ENCODE measurements around the gene TCEA3. TPM values are rescaled to one million over a fixed set of nuclear protein-coding genes. Genes with fewer than 3 reads are reported as not detected.
A peak's percentile ranks its signal among the peaks of the same experiment; 100 is the strongest.

The TCEA3 gene
- total and polyA plus RNA-seq, 2 of the 4 experiments (the other 2 are of a cell fraction): 3.0 to 6.3 TPM

DNA sequence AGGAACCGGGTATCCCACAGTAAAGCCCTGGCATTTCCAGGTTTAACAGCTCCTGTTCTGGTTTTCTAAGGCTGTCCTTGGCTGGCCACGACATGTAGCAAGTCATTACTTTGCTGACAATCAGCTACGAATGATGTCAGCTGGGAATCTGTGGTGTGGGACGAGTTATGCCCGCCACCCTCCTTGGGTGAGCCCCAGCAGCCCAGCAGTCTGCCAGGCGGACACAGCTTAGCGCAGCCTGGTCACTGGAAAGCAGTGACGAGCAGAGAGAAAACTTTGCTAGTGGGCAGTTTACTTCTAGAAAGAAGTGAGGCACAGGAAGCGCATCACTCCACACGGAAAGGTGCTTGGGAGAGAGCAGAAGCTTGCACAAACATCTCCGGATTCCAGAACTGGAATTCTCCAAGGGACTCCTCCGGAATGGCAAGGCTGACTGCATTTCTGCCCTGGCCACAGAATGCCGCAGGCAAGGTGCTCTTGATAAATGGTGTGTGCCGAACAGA lies 39.4 kb downstream of the TCEA3 start:
- H3K36me3 ChIP-seq (ENCODE audit: control insufficient read depth, insufficient read depth, low read length): peaks cover 2% of the 10 kb centered on the region; the same call in 1 of the 2 replicates
- no peak overlapping the region for H3K56ac ChIP-seq (ENCODE audit: extremely low read depth, insufficient read depth, low read length)
- H3K23ac ChIP-seq (ENCODE audit: low read depth, low read length): peak overlapping the region; percentile 12; the same call in 1 of the 2 replicates
- in situ Hi-C loops (cut with MboI; ENCODE audit: low sequenced_read_pairs): no loop called here
- H4K8ac ChIP-seq (ENCODE audit: low read depth in 2 of 2, low read length in 2 of 2): peak overlapping the region in 1 of 2 experiments; percentile 37; a peak in 1 of 4 replicates
- H2BK5ac ChIP-seq (ENCODE audit: low read depth, low read length, poor library complexity, severe bottlenecking): peak overlapping the region; percentile 63
- peak overlapping the region; percentile 20; the same call in 1 of the 2 replicates for H3K27ac ChIP-seq (ENCODE audit: insufficient read depth, low read length)
- ATAC-seq (ENCODE audit: low read depth) (peak; percentile 30), DNase-seq (peak; percentile 38)
- ChIA-PET POLR2A (ENCODE audit: unreplicated experiment) (interaction anchor here (1.1 kb wide), 1 partner anchor 41 kb away, joined by 3 read pairs; the partner anchor contains the start of gene HNRNPR), CTCF (interaction anchor here (0.9 kb wide), 1 partner anchor 9 kb away, joined by 3 read pairs; no protein-coding TSS in a partner anchor)
- peak overlapping the region; percentile 17 for H2AK5ac ChIP-seq (ENCODE audit: low read depth, low read length)
- no TSS peak for BruUV-seq (replicated peaks)
- peak overlapping the region; percentile 25; the same call in 1 of the 2 replicates for H2BK120ac ChIP-seq (ENCODE audit: low read depth, low read length)
- H4K91ac ChIP-seq (ENCODE audit: insufficient read depth, low read depth, low read length): no peak overlapping the region; the same call in 1 of the 2 replicates
- H3K4me3 ChIP-seq (ENCODE audit: insufficient read depth, low read depth, low read length): no peak overlapping the region
- H3K4ac ChIP-seq (ENCODE audit: low read depth, low read length): peak overlapping the region; percentile 33; the same call in 1 of the 2 replicates
- dilution Hi-C loops (cut with HindIII; ENCODE audit: low sequenced_read_pairs, unreplicated experiment): no loop called here
- H2BK20ac ChIP-seq (ENCODE audit: low read depth, low read length): peak overlapping the region; percentile 48; the same call in 1 of the 2 replicates
- peak overlapping the region; percentile 86 for H2AK9ac ChIP-seq (replicated peaks; ENCODE audit: low read depth, low read length, poor library complexity)
- no peak overlapping the region; the same call in 1 of the 2 replicates for H4K5ac ChIP-seq (ENCODE audit: low read depth, low read length)
- peak overlapping the region; percentile 4; the same call in 1 of the 2 replicates for H3K9ac ChIP-seq (ENCODE audit: low read depth, low read length)
- H3K27me3 ChIP-seq (ENCODE audit: control insufficient read depth, insufficient read depth, low read length): no peaks in the 10 kb centered on the region
- H3K18ac ChIP-seq (ENCODE audit: low read depth, low read length): peak overlapping the region; percentile 33; the same call in 1 of the 2 replicates
- H3K9me3 ChIP-seq (ENCODE audit: control insufficient read depth, insufficient read depth, low read length): 0 out of 2 replicates have a peak, but pooled peaks cover 4% of the 10 kb centered on the region
- 68% methylated on average over 10 of the region's 14 CpGs; no CpG with 5 or more reads in 1 of the 2 experiments for WGBS, 2 experiments (ENCODE audit: extremely low coverage in 2 of 2, insufficient read length in 1 of 2)
- H3K4me1 ChIP-seq (ENCODE audit: control insufficient read depth, insufficient read depth, low read length): peaks cover 6% of the 10 kb centered on the region
- peak overlapping the region; percentile 85 for H2AFZ ChIP-seq (replicated peaks; ENCODE audit: low read length, poor library complexity)
- no peak overlapping the region for H2BK15ac ChIP-seq (ENCODE audit: low read depth, low read length)
- peaks cover 17% of the 10 kb centered on the region for H3K9me1 ChIP-seq (ENCODE audit: insufficient read depth, low read length)
- H4K20me1 ChIP-seq (ENCODE audit: insufficient read depth, low read length): no peaks in the 10 kb centered on the region
- H3K14ac ChIP-seq (replicated peaks; ENCODE audit: low read depth, low read length): peak overlapping the region; percentile 51
- intact Hi-C loops (cut with micrococcal nuclease): no loop called here
- no peaks in the 10 kb centered on the region for H3K79me1 ChIP-seq (ENCODE audit: low read depth in 1 of 2, low read length in 2 of 2)
- H3K4me2 ChIP-seq (ENCODE audit: low read depth, low read length): no peak overlapping the region
- TF ChIP-seq FOS (IDR thresholded peaks at IDR 0.05; ENCODE audit: low read depth, low read length) (no peak; the same call in 1 of the 2 replicates), CEBPB (IDR thresholded peaks at IDR 0.05; ENCODE audit: low read depth, low read length) (no peak), CHD1 (IDR thresholded peaks at IDR 0.05; ENCODE audit: low read depth, low read length) (no peak), MAZ (IDR thresholded peaks at IDR 0.05; ENCODE audit: borderline replicate concordance, low read depth, low read length) (no peak), RCOR1 (IDR thresholded peaks at IDR 0.05; ENCODE audit: insufficient replicate concordance, low read length) (no peak), RFX5 (IDR thresholded peaks at IDR 0.05; ENCODE audit: low read depth, low read length) (no peak), NFE2L2 (IDR thresholded peaks at IDR 0.05; ENCODE audit: low read depth, low read length) (no peak), BHLHE40 (IDR thresholded peaks at IDR 0.05; ENCODE audit: low read depth, low read length) (no peak), MXI1 (IDR thresholded peaks at IDR 0.05; ENCODE audit: borderline replicate concordance, low read depth, low read length) (no peak), SMC3 (IDR thresholded peaks at IDR 0.05; ENCODE audit: low read depth, low read length) (no peak), RAD21 (IDR thresholded peaks at IDR 0.05; ENCODE audit: low read length) (no peak)
- TF ChIP-seq, protein P1, sequence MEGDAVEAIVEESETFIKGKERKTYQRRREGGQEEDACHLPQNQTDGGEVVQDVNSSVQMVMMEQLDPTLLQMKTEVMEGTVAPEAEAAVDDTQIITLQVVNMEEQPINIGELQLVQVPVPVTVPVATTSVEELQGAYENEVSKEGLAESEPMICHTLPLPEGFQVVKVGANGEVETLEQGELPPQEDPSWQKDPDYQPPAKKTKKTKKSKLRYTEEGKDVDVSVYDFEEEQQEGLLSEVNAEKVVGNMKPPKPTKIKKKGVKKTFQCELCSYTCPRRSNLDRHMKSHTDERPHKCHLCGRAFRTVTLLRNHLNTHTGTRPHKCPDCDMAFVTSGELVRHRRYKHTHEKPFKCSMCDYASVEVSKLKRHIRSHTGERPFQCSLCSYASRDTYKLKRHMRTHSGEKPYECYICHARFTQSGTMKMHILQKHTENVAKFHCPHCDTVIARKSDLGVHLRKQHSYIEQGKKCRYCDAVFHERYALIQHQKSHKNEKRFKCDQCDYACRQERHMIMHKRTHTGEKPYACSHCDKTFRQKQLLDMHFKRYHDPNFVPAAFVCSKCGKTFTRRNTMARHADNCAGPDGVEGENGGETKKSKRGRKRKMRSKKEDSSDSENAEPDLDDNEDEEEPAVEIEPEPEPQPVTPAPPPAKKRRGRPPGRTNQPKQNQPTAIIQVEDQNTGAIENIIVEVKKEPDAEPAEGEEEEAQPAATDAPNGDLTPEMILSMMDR (conservative IDR thresholded peaks at IDR 0.05; ENCODE audit: low read depth, low read length): no peak
- TF ChIP-seq, protein P2, sequence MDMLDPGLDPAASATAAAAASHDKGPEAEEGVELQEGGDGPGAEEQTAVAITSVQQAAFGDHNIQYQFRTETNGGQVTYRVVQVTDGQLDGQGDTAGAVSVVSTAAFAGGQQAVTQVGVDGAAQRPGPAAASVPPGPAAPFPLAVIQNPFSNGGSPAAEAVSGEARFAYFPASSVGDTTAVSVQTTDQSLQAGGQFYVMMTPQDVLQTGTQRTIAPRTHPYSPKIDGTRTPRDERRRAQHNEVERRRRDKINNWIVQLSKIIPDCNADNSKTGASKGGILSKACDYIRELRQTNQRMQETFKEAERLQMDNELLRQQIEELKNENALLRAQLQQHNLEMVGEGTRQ (IDR thresholded peaks at IDR 0.05; ENCODE audit: low read depth, low read length): no peak
- TF ChIP-seq, protein P3, sequence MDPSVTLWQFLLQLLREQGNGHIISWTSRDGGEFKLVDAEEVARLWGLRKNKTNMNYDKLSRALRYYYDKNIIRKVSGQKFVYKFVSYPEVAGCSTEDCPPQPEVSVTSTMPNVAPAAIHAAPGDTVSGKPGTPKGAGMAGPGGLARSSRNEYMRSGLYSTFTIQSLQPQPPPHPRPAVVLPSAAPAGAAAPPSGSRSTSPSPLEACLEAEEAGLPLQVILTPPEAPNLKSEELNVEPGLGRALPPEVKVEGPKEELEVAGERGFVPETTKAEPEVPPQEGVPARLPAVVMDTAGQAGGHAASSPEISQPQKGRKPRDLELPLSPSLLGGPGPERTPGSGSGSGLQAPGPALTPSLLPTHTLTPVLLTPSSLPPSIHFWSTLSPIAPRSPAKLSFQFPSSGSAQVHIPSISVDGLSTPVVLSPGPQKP (IDR thresholded peaks at IDR 0.05; ENCODE audit: borderline replicate concordance, low read depth, low read length): no peak

Data from IMR-90 (cell line).